ENCODE measurements around the gene LCK. TPM values are rescaled to one million over a fixed set of nuclear protein-coding genes. Genes with fewer than 3 reads are reported as not detected.

LCK gene
- total RNA-seq, 1 experiment from 2014 or later, result 51.0 TPM

- peak within 1 kb of the TSS; percentile 48 for H3K27ac Mint-ChIP-seq
- ATAC-seq, result no peak
These were observed 4.2 kb upstream of the LCK start, which contains the start of gene FAM167B for GRCh38 chr1:32246888-32247273. Gene FAM167B, plus strand, starts transcription at chr1:32247222. Its CDS starts 200 bp downstream, at chr1:32247422.

More at GRCh38 chr1:32246888-32247273, 4.2 kb upstream of the LCK start, which contains the start of gene FAM167B:
- ChIA-PET POLR2A (interaction anchor here (0.6 kb wide), 1 partner anchor 24 kb away, joined by 5 read pairs; no protein-coding TSS in a partner anchor), CTCF (interaction anchor here (2.5 to 6.1 kb wide), 3 partner anchors 12 to 70 kb away, joined by 11 to 69 read pairs (median 22); no protein-coding TSS in a partner anchor)
- TF ChIP-seq ZNF671 (CRISPR knock-in tag; IDR thresholded peaks at IDR 0.05), result no peak
- TF ChIP-seq, protein P1, sequence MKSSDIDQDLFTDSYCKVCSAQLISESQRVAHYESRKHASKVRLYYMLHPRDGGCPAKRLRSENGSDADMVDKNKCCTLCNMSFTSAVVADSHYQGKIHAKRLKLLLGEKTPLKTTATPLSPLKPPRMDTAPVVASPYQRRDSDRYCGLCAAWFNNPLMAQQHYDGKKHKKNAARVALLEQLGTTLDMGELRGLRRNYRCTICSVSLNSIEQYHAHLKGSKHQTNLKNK (CRISPR knock-in tag; IDR thresholded peaks at IDR 0.05), result no peak
- no peak for TF ChIP-seq MLX (CRISPR knock-in tag; IDR thresholded peaks at IDR 0.05)
- TF ChIP-seq, protein P2, sequence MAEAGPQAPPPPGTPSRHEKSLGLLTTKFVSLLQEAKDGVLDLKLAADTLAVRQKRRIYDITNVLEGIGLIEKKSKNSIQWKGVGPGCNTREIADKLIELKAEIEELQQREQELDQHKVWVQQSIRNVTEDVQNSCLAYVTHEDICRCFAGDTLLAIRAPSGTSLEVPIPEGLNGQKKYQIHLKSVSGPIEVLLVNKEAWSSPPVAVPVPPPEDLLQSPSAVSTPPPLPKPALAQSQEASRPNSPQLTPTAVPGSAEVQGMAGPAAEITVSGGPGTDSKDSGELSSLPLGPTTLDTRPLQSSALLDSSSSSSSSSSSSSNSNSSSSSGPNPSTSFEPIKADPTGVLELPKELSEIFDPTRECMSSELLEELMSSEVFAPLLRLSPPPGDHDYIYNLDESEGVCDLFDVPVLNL (CRISPR knock-in tag; IDR thresholded peaks at IDR 0.05; ENCODE audit: borderline replicate concordance, low read depth), result no peak
- TF ChIP-seq, protein P3, sequence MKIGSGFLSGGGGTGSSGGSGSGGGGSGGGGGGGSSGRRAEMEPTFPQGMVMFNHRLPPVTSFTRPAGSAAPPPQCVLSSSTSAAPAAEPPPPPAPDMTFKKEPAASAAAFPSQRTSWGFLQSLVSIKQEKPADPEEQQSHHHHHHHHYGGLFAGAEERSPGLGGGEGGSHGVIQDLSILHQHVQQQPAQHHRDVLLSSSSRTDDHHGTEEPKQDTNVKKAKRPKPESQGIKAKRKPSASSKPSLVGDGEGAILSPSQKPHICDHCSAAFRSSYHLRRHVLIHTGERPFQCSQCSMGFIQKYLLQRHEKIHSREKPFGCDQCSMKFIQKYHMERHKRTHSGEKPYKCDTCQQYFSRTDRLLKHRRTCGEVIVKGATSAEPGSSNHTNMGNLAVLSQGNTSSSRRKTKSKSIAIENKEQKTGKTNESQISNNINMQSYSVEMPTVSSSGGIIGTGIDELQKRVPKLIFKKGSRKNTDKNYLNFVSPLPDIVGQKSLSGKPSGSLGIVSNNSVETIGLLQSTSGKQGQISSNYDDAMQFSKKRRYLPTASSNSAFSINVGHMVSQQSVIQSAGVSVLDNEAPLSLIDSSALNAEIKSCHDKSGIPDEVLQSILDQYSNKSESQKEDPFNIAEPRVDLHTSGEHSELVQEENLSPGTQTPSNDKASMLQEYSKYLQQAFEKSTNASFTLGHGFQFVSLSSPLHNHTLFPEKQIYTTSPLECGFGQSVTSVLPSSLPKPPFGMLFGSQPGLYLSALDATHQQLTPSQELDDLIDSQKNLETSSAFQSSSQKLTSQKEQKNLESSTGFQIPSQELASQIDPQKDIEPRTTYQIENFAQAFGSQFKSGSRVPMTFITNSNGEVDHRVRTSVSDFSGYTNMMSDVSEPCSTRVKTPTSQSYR (CRISPR knock-in tag; IDR thresholded peaks at IDR 0.05), result no peak
- no peak for TF ChIP-seq RELA (CRISPR knock-in tag; IDR thresholded peaks at IDR 0.05; ENCODE audit: borderline replicate concordance)
- no peak for TF ChIP-seq TCF7 (CRISPR knock-in tag; IDR thresholded peaks at IDR 0.05; ENCODE audit: low read depth)
- no peak for TF ChIP-seq ZBTB21 (CRISPR knock-in tag; IDR thresholded peaks at IDR 0.05; ENCODE audit: borderline replicate concordance)
- TF ChIP-seq TEAD4 (CRISPR knock-in tag; IDR thresholded peaks at IDR 0.05), result no peak
- TF ChIP-seq TEAD1 (CRISPR knock-in tag; IDR thresholded peaks at IDR 0.05), result no peak
- TF ChIP-seq ZNF425 (CRISPR knock-in tag; conservative IDR thresholded peaks at IDR 0.05), result no peak
- TF ChIP-seq, protein P4, sequence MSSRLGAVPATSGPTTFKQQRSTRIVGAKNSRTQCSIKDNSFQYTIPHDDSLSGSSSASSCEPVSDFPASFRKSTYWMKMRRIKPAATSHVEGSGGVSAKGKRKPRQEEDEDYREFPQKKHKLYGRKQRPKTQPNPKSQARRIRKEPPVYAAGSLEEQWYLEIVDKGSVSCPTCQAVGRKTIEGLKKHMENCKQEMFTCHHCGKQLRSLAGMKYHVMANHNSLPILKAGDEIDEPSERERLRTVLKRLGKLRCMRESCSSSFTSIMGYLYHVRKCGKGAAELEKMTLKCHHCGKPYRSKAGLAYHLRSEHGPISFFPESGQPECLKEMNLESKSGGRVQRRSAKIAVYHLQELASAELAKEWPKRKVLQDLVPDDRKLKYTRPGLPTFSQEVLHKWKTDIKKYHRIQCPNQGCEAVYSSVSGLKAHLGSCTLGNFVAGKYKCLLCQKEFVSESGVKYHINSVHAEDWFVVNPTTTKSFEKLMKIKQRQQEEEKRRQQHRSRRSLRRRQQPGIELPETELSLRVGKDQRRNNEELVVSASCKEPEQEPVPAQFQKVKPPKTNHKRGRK (CRISPR knock-in tag; IDR thresholded peaks at IDR 0.05; ENCODE audit: borderline replicate concordance), result no peak
- TF ChIP-seq, protein P5, sequence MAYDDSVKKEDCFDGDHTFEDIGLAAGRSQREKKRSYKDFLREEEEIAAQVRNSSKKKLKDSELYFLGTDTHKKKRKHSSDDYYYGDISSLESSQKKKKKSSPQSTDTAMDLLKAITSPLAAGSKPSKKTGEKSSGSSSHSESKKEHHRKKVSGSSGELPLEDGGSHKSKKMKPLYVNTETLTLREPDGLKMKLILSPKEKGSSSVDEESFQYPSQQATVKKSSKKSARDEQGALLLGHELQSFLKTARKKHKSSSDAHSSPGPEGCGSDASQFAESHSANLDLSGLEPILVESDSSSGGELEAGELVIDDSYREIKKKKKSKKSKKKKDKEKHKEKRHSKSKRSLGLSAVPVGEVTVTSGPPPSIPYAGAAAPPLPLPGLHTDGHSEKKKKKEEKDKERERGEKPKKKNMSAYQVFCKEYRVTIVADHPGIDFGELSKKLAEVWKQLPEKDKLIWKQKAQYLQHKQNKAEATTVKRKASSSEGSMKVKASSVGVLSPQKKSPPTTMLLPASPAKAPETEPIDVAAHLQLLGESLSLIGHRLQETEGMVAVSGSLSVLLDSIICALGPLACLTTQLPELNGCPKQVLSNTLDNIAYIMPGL (CRISPR knock-in tag; IDR thresholded peaks at IDR 0.05), result no peak
- TF ChIP-seq ERG (CRISPR knock-in tag; IDR thresholded peaks at IDR 0.05), result no peak
- TF ChIP-seq SMAD4 (CRISPR knock-in tag; IDR thresholded peaks at IDR 0.05), result no peak
- no peak for TF ChIP-seq RORB (CRISPR knock-in tag; IDR thresholded peaks at IDR 0.05)
- TF ChIP-seq, protein P6, sequence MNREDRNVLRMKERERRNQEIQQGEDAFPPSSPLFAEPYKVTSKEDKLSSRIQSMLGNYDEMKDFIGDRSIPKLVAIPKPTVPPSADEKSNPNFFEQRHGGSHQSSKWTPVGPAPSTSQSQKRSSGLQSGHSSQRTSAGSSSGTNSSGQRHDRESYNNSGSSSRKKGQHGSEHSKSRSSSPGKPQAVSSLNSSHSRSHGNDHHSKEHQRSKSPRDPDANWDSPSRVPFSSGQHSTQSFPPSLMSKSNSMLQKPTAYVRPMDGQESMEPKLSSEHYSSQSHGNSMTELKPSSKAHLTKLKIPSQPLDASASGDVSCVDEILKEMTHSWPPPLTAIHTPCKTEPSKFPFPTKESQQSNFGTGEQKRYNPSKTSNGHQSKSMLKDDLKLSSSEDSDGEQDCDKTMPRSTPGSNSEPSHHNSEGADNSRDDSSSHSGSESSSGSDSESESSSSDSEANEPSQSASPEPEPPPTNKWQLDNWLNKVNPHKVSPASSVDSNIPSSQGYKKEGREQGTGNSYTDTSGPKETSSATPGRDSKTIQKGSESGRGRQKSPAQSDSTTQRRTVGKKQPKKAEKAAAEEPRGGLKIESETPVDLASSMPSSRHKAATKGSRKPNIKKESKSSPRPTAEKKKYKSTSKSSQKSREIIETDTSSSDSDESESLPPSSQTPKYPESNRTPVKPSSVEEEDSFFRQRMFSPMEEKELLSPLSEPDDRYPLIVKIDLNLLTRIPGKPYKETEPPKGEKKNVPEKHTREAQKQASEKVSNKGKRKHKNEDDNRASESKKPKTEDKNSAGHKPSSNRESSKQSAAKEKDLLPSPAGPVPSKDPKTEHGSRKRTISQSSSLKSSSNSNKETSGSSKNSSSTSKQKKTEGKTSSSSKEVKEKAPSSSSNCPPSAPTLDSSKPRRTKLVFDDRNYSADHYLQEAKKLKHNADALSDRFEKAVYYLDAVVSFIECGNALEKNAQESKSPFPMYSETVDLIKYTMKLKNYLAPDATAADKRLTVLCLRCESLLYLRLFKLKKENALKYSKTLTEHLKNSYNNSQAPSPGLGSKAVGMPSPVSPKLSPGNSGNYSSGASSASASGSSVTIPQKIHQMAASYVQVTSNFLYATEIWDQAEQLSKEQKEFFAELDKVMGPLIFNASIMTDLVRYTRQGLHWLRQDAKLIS (CRISPR knock-in tag; IDR thresholded peaks at IDR 0.05; ENCODE audit: borderline replicate concordance), result no peak
- peaks cover 4% of the 10 kb centered on the region for H3K27me3 Mint-ChIP-seq (ENCODE audit: low read depth)
- no peaks in the 10 kb centered on the region for H3K36me3 Mint-ChIP-seq
- H3K4me3 Mint-ChIP-seq, result 0 out of 2 replicates have a peak within 1 kb of the TSS, but pooled peaks have one; percentile 26
- H3K9me3 Mint-ChIP-seq, result no peaks in the 10 kb centered on the region
- DNase-seq (ENCODE audit: low spot score), result no peak
- H3K4me1 Mint-ChIP-seq, result peaks cover 42% of the 10 kb centered on the region
